SIG-M5 treated with dmso at 0.1 percent for 504 hours (cell line): Measurements from ENCODE around the gene RGPD3.
"Not testable (repeated sequence)": the region's sequence is repeated elsewhere in the genome, so short reads cannot be mapped to it uniquely, and the experiment has no call there.

Source experiments
- DNase-seq: peaks from one replicate; lab custom pipeline; 2025; ENCODE audit not compliant: unreplicated experiment; lab: John Stamatoyannopoulos, UW

RGPD3 gene

GRCh38 chr2:106468107-106468506 lies at the start of gene RGPD3:
Gene RGPD3, minus strand, starts transcription at chr2:106468413. Its CDS starts 125 bp downstream, at chr2:106468288.
- DNase-seq, result not testable (repeated sequence)

GRCh38 chr2:106517329-106517728 lies 49.1 kb upstream of the RGPD3 start:
- no peak for DNase-seq

DNA sequence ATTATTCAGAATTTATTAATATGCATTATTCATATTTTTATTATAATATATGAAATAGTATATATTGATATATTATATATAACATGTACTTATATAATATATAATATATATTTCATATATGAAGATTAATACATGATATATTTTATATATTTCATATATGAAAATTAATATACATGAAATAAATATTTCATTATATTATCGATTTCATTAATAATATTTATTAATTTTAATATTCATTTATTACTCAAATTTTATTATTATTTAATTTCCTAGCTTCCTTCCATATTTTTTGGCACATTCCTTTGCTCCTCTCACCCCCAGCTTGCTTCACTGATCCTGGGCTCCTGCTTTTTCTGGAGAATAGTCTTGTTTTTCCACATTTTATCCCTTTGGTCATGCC lies 48.7 kb upstream of the RGPD3 start:
- no peak for DNase-seq

- no peak for DNase-seq
Observed at GRCh38 chr2:106516436-106516835, 48.2 kb upstream of the RGPD3 start.

DNA sequence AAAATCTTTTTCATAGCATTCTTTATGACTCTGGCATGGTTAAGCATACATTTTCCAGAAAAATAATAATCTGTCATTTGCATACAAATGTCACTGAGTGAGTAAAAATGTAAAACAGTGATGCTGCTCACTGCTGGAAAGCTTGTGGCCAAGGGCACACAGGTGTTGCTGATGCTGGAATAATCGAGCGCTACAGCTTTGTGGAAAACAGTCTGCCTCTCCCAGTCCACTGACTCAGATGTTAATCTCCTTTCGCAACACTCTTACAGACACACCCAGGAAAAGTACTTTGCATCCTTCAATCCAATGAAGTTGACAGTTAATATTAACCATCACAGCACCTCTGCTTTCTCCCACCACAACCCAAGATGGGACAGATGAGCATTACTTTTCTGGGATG lies 46.6 kb upstream of the RGPD3 start:
- peak; percentile 36 for DNase-seq

- not testable (repeated sequence) for DNase-seq
Observed at GRCh38 chr2:106513391-106513790, 45.2 kb upstream of the RGPD3 start.

DNA sequence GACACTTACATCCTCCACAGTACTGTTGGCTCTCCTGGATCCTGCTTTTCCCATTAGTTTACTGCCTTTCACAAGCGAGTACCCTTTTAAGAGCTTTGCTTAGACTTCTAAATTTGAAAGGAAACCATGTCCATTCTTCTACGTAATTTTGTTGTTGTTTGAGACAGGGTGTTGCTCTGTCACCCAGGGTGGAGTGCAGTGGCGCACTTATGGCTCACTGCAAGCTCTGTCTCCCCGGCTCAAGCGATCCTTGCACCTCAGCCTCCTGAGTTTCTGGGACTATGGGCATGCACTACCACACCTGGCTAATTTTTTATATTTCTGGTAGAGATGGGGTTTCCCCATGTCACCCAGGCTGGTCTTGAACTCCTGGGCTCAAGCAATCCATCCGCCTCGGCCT lies 43.7 kb upstream of the RGPD3 start:
- DNase-seq, result not testable (repeated sequence)

DNA sequence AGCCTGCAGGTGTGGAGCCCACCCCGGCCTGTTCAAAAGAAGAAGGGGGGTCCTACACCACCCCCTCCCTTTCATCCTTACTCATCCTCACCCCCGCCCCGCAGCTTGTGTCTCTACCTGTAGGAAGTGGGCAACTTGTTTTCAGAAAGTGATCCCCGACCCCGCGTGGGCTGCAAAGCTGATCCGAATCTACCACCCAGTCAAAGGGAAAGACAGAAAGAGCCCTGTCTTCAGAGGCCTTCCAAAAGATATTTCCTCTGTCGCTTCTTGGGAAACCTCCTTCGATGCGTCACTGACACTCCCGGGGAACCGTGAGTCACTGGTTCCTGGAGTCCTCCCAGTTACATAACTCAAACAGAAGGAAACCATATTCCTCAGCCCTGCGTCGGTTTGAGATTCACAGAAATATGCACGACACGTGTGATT lies 43.3 kb upstream of the RGPD3 start:
- DNase-seq, result peak; percentile 44

- not testable (repeated sequence) for DNase-seq
Observed at GRCh38 chr2:106510791-106511190, 42.6 kb upstream of the RGPD3 start.

DNA sequence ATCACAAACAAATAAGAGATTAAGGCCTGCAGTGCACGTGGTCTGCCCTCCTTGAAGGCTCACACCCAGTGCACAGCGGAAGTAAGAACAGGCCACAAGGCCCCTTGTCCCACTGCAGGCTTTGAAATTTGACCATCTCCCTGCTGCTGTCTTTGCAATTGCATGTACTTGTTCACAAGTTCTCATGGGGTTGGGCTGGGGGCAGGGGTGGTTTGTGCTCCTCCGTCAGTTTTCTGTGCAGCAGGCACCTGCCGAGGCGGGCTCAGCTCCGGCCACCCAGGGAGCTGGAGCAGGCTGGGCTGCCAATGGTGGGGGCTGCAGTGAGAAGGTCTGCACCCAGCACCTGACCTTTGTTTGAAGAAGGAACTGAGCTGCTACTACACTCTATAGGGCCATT lies 41.2 kb upstream of the RGPD3 start:
- not testable (repeated sequence) for DNase-seq

- DNase-seq, result not testable (repeated sequence)
Observed at GRCh38 chr2:106508660-106509373, 40.6 kb upstream of the RGPD3 start.

DNA sequence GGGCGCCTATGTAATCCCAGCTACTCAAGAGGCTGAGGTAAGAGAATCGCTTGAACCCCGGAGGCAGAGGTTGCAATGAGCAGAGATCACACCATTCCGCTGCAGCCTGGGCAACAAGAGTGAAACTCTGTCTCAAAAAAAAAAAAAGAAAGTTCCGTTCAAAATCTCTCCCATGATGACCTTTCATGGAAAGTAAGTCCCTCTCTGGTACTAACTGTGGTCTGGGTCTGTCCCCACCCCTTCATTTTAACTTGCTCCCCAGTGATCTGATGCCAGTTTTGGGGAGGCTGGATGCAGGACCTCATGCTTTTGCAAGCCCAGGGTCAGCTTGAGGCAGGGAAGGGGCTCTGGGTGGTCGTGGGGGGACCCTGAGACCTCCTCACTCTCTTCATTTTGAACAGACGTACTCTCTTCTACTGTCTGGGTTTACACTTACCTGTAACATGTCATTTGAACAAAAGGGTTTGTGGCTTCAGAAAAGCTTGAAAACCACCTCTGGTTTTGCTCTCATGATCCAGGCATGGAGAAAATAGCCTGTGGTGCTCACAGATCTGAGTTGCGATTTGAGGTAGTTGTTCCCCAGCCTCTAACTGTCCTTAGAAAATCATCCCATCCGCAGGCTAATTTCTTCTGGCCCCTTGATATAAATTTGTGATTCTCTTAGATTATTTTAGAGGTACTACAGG lies 37.9 kb upstream of the RGPD3 start:
- not testable (repeated sequence) for DNase-seq

DNA sequence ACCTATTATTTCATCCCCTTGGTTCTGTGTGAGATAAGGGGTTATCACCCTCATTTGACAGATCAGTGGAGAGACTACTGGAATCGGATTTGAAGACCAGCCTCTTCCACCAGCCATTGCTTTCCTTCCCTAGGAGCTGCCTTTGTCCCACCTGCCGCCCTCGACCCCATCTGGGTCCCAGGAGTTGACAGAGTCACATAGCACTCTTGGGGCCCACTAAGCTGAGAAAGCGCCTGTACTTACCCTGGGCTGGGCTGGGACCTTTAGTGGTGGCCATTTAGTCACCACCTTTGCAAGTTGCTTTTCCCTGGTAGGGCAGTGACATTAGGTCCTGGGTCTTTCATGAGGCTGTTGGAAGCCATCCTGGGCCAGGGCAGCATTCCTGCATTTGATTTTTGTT lies 36.6 kb upstream of the RGPD3 start:
- not testable (repeated sequence) for DNase-seq

- not testable (repeated sequence) for DNase-seq
Observed at GRCh38 chr2:106504192-106504591, 36.0 kb upstream of the RGPD3 start.

DNA sequence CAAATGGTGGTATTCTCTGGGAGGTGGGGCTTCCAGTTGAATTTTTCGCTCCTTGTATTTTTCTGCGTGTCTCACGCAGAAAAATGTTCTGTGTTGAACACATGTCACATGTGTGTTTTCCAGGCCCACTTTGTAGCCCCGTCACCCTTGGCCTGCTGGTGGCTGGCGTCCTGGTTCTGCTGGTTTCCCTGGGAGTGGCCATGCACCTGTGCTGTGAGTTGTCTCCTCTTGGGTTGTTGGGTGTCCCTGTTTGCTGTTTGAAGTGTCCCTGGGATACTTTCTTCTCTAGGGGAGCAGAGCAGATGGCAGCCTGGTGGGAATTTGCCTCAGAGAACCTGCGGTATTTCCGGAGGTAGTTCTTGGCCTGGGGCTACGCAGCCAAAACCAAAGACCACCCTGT lies 34.1 kb upstream of the RGPD3 start:
- DNase-seq, result not testable (repeated sequence)

DNA sequence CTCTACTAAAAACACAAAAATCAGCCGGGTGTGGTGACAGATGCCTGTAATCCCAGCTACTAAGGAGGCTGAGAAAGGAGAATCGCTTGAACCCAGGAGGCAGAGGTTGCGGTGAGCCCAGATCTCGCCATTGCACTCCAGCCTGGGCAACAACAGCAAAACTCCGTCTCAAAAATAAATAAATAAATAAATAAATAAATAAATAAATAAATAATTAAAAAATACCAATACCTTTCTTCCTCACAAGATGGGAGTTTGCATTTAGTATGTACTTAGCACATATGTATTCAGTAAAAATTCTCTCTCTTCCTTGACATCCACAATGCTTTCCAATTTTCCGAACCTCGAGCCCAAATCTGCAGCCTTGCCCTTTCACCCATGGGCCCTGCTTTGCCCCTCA lies 32.1 kb upstream of the RGPD3 start:
- not testable (repeated sequence) for DNase-seq

DNA sequence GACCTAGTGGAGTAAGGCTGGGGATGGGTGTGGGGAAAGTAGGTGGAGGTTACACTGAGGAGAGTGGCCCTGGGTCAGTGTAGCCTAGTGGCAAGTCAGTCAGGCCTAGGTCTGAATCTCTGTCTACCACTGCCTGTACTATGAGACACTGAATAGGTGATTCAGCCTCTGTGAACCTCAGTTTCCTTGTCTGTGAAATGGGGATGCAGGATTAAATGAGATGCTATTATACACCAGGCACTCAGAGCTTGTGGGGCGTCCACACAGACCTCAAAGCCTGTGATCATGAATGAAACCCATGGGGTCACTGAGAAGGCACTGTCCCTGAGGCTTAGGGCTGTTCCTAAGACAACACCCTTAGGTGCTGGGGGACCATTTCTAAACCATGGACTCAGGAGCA lies 30.3 kb upstream of the RGPD3 start:
- DNase-seq, result not testable (repeated sequence)

- DNase-seq, result not testable (repeated sequence)
Observed at GRCh38 chr2:106492913-106493312, 24.7 kb upstream of the RGPD3 start.

DNA sequence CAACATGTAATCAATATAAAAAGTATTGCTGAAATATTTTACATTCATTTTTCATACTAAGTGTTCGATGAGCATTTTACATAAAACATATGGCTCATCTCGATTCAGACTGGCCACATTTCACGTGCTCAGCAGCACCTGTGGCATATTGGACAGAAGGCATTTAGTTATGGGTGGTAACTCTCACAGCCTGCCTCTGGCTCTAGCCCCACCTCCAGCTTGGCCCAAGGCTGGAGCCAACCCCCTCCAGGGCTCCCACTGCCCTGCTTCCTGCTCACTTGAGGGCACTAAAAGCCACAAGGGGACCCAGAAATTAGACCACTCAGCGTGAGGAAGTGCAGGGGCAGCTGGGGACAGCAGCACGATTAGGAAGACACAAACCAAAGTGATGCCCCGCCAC lies 24.2 kb upstream of the RGPD3 start:
- DNase-seq, result not testable (repeated sequence)

GRCh38 chr2:106489701-106490100 lies 21.5 kb upstream of the RGPD3 start:
- DNase-seq, result not testable (repeated sequence)

DNA sequence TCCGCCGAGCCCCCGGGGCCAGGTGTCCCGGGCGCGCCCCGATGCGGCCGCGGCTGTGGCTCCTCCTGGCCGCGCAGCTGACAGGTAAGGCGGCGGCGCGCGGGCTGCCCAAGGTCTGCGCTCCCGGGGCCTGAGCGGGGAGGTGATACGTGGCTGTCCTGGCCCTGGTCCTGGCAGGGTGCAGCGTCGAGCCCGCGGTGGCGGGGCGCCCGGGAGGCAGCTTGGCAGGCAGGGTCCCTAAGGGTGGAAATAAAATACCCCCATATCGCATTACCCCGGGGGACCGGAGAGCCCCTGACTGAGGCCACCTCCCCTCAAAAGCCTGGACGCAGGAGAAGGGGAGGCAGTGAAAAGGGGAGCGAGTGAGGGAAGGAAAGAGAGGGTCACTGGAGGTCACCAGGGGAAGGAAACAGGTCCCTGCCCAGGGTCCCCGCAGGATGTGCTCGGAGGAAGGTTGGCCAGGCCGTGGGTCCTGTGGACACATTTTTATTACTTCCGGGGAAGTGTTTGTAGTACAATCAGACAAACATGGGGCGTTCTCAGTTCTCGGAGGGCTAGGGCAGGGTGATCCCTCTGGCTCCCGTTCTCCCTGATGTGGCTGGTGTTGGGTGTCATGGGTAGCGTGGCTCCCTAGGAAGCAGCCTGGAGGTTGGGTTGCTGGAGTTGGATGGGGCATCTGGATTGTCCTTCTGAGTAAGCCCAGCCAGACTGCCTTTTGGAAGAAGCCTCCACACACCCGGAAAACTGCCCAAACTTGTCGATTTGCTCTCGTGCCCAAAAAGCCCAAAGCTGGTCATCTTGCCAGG lies 19.4 kb upstream of the RGPD3 start:
- not testable (repeated sequence) for DNase-seq
